ENCODE results near the gene CDH12. TPM values are rescaled to one million over a fixed set of nuclear protein-coding genes. Genes with fewer than 3 reads are reported as not detected.

Gene CDH12
- total RNA-seq, 2 donors from 2014 or later: 0.14 to 1.0 TPM

GRCh38 chr5:22076586-22076985 lies 776.6 kb downstream of the CDH12 start:
- Histone ChIP-seq H3K4me3 (no peak overlapping the region), H3K4me1 (replicated peaks) (no peaks in the 10 kb centered on the region), H3K27ac (no peak overlapping the region), H3K27me3 (replicated peaks; ENCODE audit: insufficient read depth) (no peaks in the 10 kb centered on the region), H3K36me3 (no peaks in the 10 kb centered on the region), H3K9me3 (no peaks in the 10 kb centered on the region)
- WGBS: 90% methylated on average over 3 of the region's 3 CpGs
- TF ChIP-seq POLR2AphosphoS5 (IDR thresholded peaks at IDR 0.05) (no peak), CTCF (IDR thresholded peaks at IDR 0.05) (no peak), POLR2A (IDR thresholded peaks at IDR 0.05) (no peak)
- DNase-seq (ENCODE audit: low spot score): no peak
- intact Hi-C loops (cut with DNase I): no loop called here

DNA sequence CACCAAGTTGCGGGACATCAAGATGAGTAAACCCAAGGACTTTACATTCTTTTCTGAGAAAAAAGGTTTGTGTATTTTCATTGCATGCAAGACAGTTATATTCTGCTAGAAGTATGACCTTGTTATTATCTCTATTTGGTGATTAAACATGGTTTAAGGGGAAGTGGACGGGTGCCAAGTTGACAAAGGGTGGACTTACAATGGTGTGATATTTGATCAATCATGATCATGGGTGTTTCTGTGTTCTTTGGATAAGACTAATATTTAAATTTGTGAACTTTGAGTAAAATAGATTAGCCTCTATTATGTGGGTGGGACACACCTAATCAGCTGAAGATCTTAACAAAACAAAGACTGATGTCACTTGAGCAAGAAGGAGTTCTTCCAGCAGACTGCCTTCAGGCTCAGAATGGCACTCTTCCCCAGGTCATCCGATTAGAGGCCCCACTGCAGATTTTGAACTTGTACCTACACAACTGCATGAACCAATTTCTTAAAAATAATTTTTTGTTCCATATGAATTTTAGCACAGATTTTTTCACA lies 782.9 kb downstream of the CDH12 start:
- H3K4me3 ChIP-seq: no peak overlapping the region
- 55% methylated on average over 3 of the region's 3 CpGs for WGBS
- intact Hi-C loops (cut with DNase I): no loop called here
- H3K9me3 ChIP-seq: no peaks in the 10 kb centered on the region
- H3K27ac ChIP-seq: no peak overlapping the region
- DNase-seq (ENCODE audit: low spot score): no peak
- no peaks in the 10 kb centered on the region for H3K27me3 ChIP-seq (replicated peaks; ENCODE audit: insufficient read depth)
- H3K4me1 ChIP-seq (replicated peaks): no peaks in the 10 kb centered on the region
- TF ChIP-seq POLR2A (IDR thresholded peaks at IDR 0.05) (no peak), POLR2AphosphoS5 (IDR thresholded peaks at IDR 0.05) (no peak), CTCF (IDR thresholded peaks at IDR 0.05) (no peak)
- no peaks in the 10 kb centered on the region for H3K36me3 ChIP-seq

- no peaks in the 10 kb centered on the region for H3K9me3 ChIP-seq
- 92% methylated on average over 4 of the region's 4 CpGs for WGBS
- H3K4me3 ChIP-seq: no peak overlapping the region
- H3K27ac ChIP-seq: no peak overlapping the region
- TF ChIP-seq POLR2AphosphoS5 (IDR thresholded peaks at IDR 0.05): no peak
- TF ChIP-seq CTCF (IDR thresholded peaks at IDR 0.05): no peak
- TF ChIP-seq POLR2A (IDR thresholded peaks at IDR 0.05): no peak
- no peaks in the 10 kb centered on the region for H3K4me1 ChIP-seq (replicated peaks)
- no peaks in the 10 kb centered on the region for H3K27me3 ChIP-seq (replicated peaks; ENCODE audit: insufficient read depth)
- intact Hi-C loops (cut with DNase I): no loop called here
- no peak for DNase-seq (ENCODE audit: low spot score)
- no peaks in the 10 kb centered on the region for H3K36me3 ChIP-seq
Measured at GRCh38 chr5:22063717-22064116, 789.4 kb downstream of the CDH12 start.

GRCh38 chr5:22058620-22059019 lies 794.5 kb downstream of the CDH12 start:
- Histone ChIP-seq H3K36me3 (no peaks in the 10 kb centered on the region), H3K27me3 (replicated peaks; ENCODE audit: insufficient read depth) (no peaks in the 10 kb centered on the region), H3K27ac (no peak overlapping the region), H3K9me3 (no peaks in the 10 kb centered on the region), H3K4me1 (replicated peaks) (no peaks in the 10 kb centered on the region), H3K4me3 (no peak overlapping the region)
- 31% methylated on average over 1 of the region's 1 CpG for WGBS
- DNase-seq (ENCODE audit: low spot score): no peak
- intact Hi-C loops (cut with DNase I): no loop called here
- TF ChIP-seq CTCF (IDR thresholded peaks at IDR 0.05) (no peak), POLR2AphosphoS5 (IDR thresholded peaks at IDR 0.05) (no peak), POLR2A (IDR thresholded peaks at IDR 0.05) (no peak)

GRCh38 chr5:22057012-22057411 lies 796.1 kb downstream of the CDH12 start:
- intact Hi-C loops (cut with DNase I): no loop called here
- no peaks in the 10 kb centered on the region for H3K27me3 ChIP-seq (replicated peaks; ENCODE audit: insufficient read depth)
- H3K27ac ChIP-seq: no peak overlapping the region
- no peaks in the 10 kb centered on the region for H3K4me1 ChIP-seq (replicated peaks)
- H3K36me3 ChIP-seq: no peaks in the 10 kb centered on the region
- no peak for DNase-seq (ENCODE audit: low spot score)
- no peak overlapping the region for H3K4me3 ChIP-seq
- TF ChIP-seq CTCF (IDR thresholded peaks at IDR 0.05) (no peak), POLR2A (IDR thresholded peaks at IDR 0.05) (no peak), POLR2AphosphoS5 (IDR thresholded peaks at IDR 0.05) (no peak)
- H3K9me3 ChIP-seq: no peaks in the 10 kb centered on the region
